ENCODE data around the gene PLCB4. TPM values are rescaled to one million over a fixed set of nuclear protein-coding genes. Genes with fewer than 3 reads are reported as not detected.

Gene PLCB4
- total RNA-seq, 1 experiment from 2014 or later: 12.6 TPM

DNA sequence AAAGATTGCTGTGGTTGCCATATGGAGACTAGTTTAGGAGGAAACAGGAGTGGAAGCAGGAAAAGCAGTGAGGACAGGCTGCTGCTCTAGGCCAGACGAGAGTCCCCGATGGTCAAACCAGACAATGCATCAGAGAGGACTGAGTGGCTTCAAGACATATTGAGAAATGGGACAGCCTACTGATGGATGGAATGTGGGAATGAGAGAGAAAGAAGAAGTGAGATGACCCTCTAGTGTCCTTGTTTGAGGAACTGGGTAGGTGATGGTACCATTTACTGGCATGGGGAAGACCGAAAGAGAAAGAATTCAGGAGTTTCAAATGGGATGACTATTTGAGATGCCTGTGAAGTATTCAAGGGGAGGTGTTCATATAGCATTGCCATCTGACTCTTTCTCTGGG lies 333.7 kb downstream of the PLCB4 start:
- Mint-ChIP-seq H3K36me3 (no peaks in the 10 kb centered on the region), H3K4me3 (no peak overlapping the region), H3K27ac (no peak overlapping the region), H3K4me1 (peaks cover 12% of the 10 kb centered on the region), H3K9me3 (no peaks in the 10 kb centered on the region), H3K27me3 (ENCODE audit: low read depth) (no peaks in the 10 kb centered on the region)
- DNase-seq (ENCODE audit: low spot score) (no peak), ATAC-seq (no peak)
- TF ChIP-seq HMGXB4 (CRISPR knock-in tag; IDR thresholded peaks at IDR 0.05) (no peak), ZNF671 (CRISPR knock-in tag; IDR thresholded peaks at IDR 0.05) (no peak), TEAD1 (CRISPR knock-in tag; IDR thresholded peaks at IDR 0.05) (no peak), NFE2L1 (CRISPR knock-in tag; IDR thresholded peaks at IDR 0.05) (no peak), ETV6 (CRISPR knock-in tag; IDR thresholded peaks at IDR 0.05) (no peak), HMGA2 (CRISPR knock-in tag; IDR thresholded peaks at IDR 0.05) (no peak), FOXK1 (CRISPR knock-in tag; IDR thresholded peaks at IDR 0.05) (no peak), ZNF423 (CRISPR knock-in tag; IDR thresholded peaks at IDR 0.05) (no peak), GTF2I (CRISPR knock-in tag; conservative IDR thresholded peaks at IDR 0.05) (no peak), NFATC4 (CRISPR knock-in tag; IDR thresholded peaks at IDR 0.05) (no peak), PRRX2 (CRISPR knock-in tag; IDR thresholded peaks at IDR 0.05) (no peak), ZNF121 (CRISPR knock-in tag; IDR thresholded peaks at IDR 0.05) (no peak), ZNF138 (CRISPR knock-in tag; conservative IDR thresholded peaks at IDR 0.05) (no peak)
- TF ChIP-seq, protein P1, sequence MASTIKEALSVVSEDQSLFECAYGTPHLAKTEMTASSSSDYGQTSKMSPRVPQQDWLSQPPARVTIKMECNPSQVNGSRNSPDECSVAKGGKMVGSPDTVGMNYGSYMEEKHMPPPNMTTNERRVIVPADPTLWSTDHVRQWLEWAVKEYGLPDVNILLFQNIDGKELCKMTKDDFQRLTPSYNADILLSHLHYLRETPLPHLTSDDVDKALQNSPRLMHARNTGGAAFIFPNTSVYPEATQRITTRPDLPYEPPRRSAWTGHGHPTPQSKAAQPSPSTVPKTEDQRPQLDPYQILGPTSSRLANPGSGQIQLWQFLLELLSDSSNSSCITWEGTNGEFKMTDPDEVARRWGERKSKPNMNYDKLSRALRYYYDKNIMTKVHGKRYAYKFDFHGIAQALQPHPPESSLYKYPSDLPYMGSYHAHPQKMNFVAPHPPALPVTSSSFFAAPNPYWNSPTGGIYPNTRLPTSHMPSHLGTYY (CRISPR knock-in tag; IDR thresholded peaks at IDR 0.05): no peak
- TF ChIP-seq, protein P2, sequence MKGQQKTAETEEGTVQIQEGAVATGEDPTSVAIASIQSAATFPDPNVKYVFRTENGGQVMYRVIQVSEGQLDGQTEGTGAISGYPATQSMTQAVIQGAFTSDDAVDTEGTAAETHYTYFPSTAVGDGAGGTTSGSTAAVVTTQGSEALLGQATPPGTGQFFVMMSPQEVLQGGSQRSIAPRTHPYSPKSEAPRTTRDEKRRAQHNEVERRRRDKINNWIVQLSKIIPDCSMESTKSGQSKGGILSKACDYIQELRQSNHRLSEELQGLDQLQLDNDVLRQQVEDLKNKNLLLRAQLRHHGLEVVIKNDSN (CRISPR knock-in tag; IDR thresholded peaks at IDR 0.05): no peak
- TF ChIP-seq, protein P3, sequence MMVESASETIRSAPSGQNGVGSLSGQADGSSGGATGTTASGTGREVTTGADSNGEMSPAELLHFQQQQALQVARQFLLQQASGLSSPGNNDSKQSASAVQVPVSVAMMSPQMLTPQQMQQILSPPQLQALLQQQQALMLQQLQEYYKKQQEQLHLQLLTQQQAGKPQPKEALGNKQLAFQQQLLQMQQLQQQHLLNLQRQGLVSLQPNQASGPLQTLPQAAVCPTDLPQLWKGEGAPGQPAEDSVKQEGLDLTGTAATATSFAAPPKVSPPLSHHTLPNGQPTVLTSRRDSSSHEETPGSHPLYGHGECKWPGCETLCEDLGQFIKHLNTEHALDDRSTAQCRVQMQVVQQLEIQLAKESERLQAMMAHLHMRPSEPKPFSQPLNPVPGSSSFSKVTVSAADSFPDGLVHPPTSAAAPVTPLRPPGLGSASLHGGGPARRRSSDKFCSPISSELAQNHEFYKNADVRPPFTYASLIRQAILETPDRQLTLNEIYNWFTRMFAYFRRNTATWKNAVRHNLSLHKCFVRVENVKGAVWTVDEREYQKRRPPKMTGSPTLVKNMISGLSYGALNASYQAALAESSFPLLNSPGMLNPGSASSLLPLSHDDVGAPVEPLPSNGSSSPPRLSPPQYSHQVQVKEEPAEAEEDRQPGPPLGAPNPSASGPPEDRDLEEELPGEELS (CRISPR knock-in tag; IDR thresholded peaks at IDR 0.05): no peak
- TF ChIP-seq, protein P4, sequence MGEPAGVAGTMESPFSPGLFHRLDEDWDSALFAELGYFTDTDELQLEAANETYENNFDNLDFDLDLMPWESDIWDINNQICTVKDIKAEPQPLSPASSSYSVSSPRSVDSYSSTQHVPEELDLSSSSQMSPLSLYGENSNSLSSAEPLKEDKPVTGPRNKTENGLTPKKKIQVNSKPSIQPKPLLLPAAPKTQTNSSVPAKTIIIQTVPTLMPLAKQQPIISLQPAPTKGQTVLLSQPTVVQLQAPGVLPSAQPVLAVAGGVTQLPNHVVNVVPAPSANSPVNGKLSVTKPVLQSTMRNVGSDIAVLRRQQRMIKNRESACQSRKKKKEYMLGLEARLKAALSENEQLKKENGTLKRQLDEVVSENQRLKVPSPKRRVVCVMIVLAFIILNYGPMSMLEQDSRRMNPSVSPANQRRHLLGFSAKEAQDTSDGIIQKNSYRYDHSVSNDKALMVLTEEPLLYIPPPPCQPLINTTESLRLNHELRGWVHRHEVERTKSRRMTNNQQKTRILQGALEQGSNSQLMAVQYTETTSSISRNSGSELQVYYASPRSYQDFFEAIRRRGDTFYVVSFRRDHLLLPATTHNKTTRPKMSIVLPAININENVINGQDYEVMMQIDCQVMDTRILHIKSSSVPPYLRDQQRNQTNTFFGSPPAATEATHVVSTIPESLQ (CRISPR knock-in tag; IDR thresholded peaks at IDR 0.05): no peak
- ChIA-PET CTCF (no interaction called here), POLR2A (no interaction called here)

DNA sequence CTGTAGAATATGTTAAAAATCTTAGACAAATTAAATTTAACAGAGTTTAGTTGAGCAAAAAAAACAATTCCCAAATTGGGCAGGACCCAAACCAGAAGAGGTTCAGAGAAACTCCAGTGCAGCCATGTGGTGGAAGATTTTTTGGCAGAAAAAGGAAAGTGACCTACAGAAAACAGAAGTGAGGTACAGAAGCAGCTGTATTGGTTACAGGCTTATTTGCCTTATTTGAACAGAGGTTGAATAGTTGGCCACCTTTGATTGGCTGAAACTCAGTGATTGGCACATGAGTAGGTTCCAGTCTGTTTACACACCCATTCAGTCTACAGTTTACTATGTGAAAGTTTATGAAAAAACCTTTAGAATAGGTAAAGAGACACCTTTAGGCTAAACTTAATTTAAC lies 334.6 kb downstream of the PLCB4 start:
- POLR2A ChIA-PET: no interaction called here
- no peak for DNase-seq (ENCODE audit: low spot score)
- H3K4me3 Mint-ChIP-seq: no peak overlapping the region
- CTCF ChIA-PET: no interaction called here
- H3K9me3 Mint-ChIP-seq: no peaks in the 10 kb centered on the region
- no peak for ATAC-seq
- no peaks in the 10 kb centered on the region for H3K27me3 Mint-ChIP-seq (ENCODE audit: low read depth)
- peaks cover 12% of the 10 kb centered on the region for H3K4me1 Mint-ChIP-seq
- peaks cover 4% of the 10 kb centered on the region; the same call in 1 of the 2 replicates for H3K36me3 Mint-ChIP-seq
- H3K27ac Mint-ChIP-seq: no peak overlapping the region
- TF ChIP-seq FOXK1 (CRISPR knock-in tag; IDR thresholded peaks at IDR 0.05) (no peak), GABPB1 (CRISPR knock-in tag; IDR thresholded peaks at IDR 0.05) (no peak), ZNF232 (CRISPR knock-in tag; IDR thresholded peaks at IDR 0.05) (no peak), CTCF (IDR thresholded peaks at IDR 0.05) (no peak)
- TF ChIP-seq, protein P5, sequence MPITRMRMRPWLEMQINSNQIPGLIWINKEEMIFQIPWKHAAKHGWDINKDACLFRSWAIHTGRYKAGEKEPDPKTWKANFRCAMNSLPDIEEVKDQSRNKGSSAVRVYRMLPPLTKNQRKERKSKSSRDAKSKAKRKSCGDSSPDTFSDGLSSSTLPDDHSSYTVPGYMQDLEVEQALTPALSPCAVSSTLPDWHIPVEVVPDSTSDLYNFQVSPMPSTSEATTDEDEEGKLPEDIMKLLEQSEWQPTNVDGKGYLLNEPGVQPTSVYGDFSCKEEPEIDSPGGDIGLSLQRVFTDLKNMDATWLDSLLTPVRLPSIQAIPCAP (CRISPR knock-in tag; IDR thresholded peaks at IDR 0.05): no peak
- TF ChIP-seq, protein P1 (CRISPR knock-in tag; IDR thresholded peaks at IDR 0.05): no peak

Data from WTC11 (cell line).